Endodermal cell (in vitro differentiated cells): ENCODE results near the gene STXBP6. TPM values are rescaled to one million over a fixed set of nuclear protein-coding genes. Genes with fewer than 3 reads are reported as not detected.

Experiments used
- DNase-seq: peaks from one replicate; pipeline ENCODE4 v3.0.0-alpha.2; 2017
- H3K27ac ChIP-seq: 2 replicates; pipeline ENCODE4 v1.5.1; 2013; ENCODE audit warnings: mild to moderate bottlenecking, low read depth, low read length, moderate library complexity
- H3K27me3 ChIP-seq: 2 replicates; pipeline ENCODE4 v1.6.1; 2013; ENCODE audit warnings: mild to moderate bottlenecking, low read length, moderate library complexity; ENCODE audit not compliant: insufficient read depth, control insufficient read depth, poor library complexity, severe bottlenecking
- H3K36me3 ChIP-seq: 2 replicates; pipeline ENCODE4 v1.7.0; 2013; ENCODE audit warnings: mild to moderate bottlenecking, low read length, moderate library complexity; ENCODE audit not compliant: control insufficient read depth, insufficient read depth
- H3K4me1 ChIP-seq: one replicate; pipeline ENCODE4 v1.7.0; 2013; ENCODE audit warnings: low read length; ENCODE audit not compliant: control insufficient read depth, insufficient read depth
- H3K4me3 ChIP-seq: 2 replicates; pipeline ENCODE4 v1.5.1; 2013; ENCODE audit warnings: mild to moderate bottlenecking, low read length, moderate library complexity
- H3K9ac ChIP-seq: 2 replicates; pipeline ENCODE4 v1.6.1; 2013; ENCODE audit warnings: mild to moderate bottlenecking, low read length, moderate library complexity; ENCODE audit not compliant: poor library complexity, severe bottlenecking; ENCODE audit errors: extremely low read depth
- H3K9me3 ChIP-seq: 2 replicates; pipeline ENCODE4 v1.6.1; 2013; ENCODE audit warnings: mild to moderate bottlenecking, low read length, moderate library complexity; ENCODE audit not compliant: control insufficient read depth
- H3K27ac Mint-ChIP-seq: 2 replicates; pipeline ENCODE4 v1.8.0; 2020; ENCODE audit warnings: mixed read lengths
- H3K27me3 Mint-ChIP-seq: 2 replicates; pipeline ENCODE4 v1.8.0; 2021; ENCODE audit warnings: mild to moderate bottlenecking, mixed read lengths; ENCODE audit not compliant: insufficient read depth
- H3K36me3 Mint-ChIP-seq: 2 replicates; pipeline ENCODE4 v1.8.0; 2020; ENCODE audit warnings: low read depth, mixed read lengths
- H3K4me1 Mint-ChIP-seq: 2 replicates; pipeline ENCODE4 v1.8.0; 2020; ENCODE audit warnings: mixed read lengths
- H3K4me3 Mint-ChIP-seq: 2 replicates; pipeline ENCODE4 v1.8.0; 2020; ENCODE audit warnings: mild to moderate bottlenecking, moderate library complexity, mixed read lengths
- H3K9me3 Mint-ChIP-seq: 2 replicates; pipeline ENCODE4 v1.8.0; 2020; ENCODE audit warnings: mild to moderate bottlenecking, mixed read lengths
- CTCF ChIP-seq: fragments of 200-600 bp; sonication (generic); conservative IDR thresholded peaks from 2 replicates; pipeline ENCODE4 v1.5.0; 2021; ENCODE audit warnings: antibody characterized with exemption, mild to moderate bottlenecking
- WGBS, 2 experiments: methylation state at CpG; one replicate each; pipeline versions ENCODE4 v1.1.5 to v1.1.7; 2013; ENCODE audit warnings: missing lambda C conversion rate in 2 of 2, mixed read lengths in 1 of 2; ENCODE audit not compliant: insufficient coverage in 1 of 2, insufficient read length in 1 of 2; 5-methylcytosine and 5-hydroxymethylcytosine counted together
- total RNA-seq, 2 donors: library from RNA; stranded (reverse); fragmentation: NEBNext Ultra II Directional in 1 of 2; extraction: Animal tissue kit (Norgen Biotek cat#: 25700) in 1 of 2; gene quantifications; 2 replicates in 1 of 2; 3 replicates in 1 of 2; pipeline ENCODE4 v1.2.1, GENCODE V29; 2021

STXBP6 gene
- total RNA-seq, 2 donors from 2014 or later, result 0.64 to 1.5 TPM

GRCh38 chr14:25090256-25090655 lies 40.3 kb upstream of the STXBP6 start:
- H3K4me1 Mint-ChIP-seq, result peaks cover 18% of the 10 kb centered on the region
- H3K27me3 Mint-ChIP-seq, result no peaks in the 10 kb centered on the region
- H3K9ac ChIP-seq, result no peak overlapping the region
- no peaks in the 10 kb centered on the region for H3K4me1 ChIP-seq
- no peak for TF ChIP-seq CTCF
- no peak overlapping the region for H3K27ac Mint-ChIP-seq
- WGBS, 2 experiments, result 95 to 100% methylated on average over 2 of the region's 2 CpGs
- H3K9me3 Mint-ChIP-seq, result no peaks in the 10 kb centered on the region
- H3K27me3 ChIP-seq, result no peaks in the 10 kb centered on the region
- no peak overlapping the region for H3K27ac ChIP-seq
- H3K36me3 Mint-ChIP-seq, result no peaks in the 10 kb centered on the region
- no peak overlapping the region for H3K4me3 Mint-ChIP-seq
- H3K36me3 ChIP-seq, result no peaks in the 10 kb centered on the region
- no peak overlapping the region for H3K4me3 ChIP-seq
- no peak for DNase-seq
- H3K9me3 ChIP-seq, result no peaks in the 10 kb centered on the region

- DNase-seq, result no peak
- Mint-ChIP-seq H3K36me3 (no peaks in the 10 kb centered on the region), H3K27me3 (no peaks in the 10 kb centered on the region), H3K4me3 (no peak overlapping the region), H3K4me1 (peaks cover 18% of the 10 kb centered on the region), H3K27ac (no peak overlapping the region), H3K9me3 (no peaks in the 10 kb centered on the region)
- no peak overlapping the region for H3K4me3 ChIP-seq
- no peak for TF ChIP-seq CTCF
- no peak overlapping the region for H3K27ac ChIP-seq
- H3K9me3 ChIP-seq, result no peaks in the 10 kb centered on the region
- H3K4me1 ChIP-seq, result no peaks in the 10 kb centered on the region
- H3K27me3 ChIP-seq, result no peaks in the 10 kb centered on the region
- H3K9ac ChIP-seq, result no peak overlapping the region
- WGBS, 2 experiments, result 67 to 77% methylated on average over 1 of the region's 1 CpG
- no peaks in the 10 kb centered on the region for H3K36me3 ChIP-seq
Measured at GRCh38 chr14:25089496-25089895, 39.5 kb upstream of the STXBP6 start.

- no peak overlapping the region for H3K27ac Mint-ChIP-seq
Measured at GRCh38 chr14:25086821-25087396, 37.0 kb upstream of the STXBP6 start.

More at GRCh38 chr14:25086821-25087396, 37.0 kb upstream of the STXBP6 start:
- Histone ChIP-seq H3K27ac (no peak overlapping the region), H3K27me3 (no peaks in the 10 kb centered on the region), H3K4me1 (no peaks in the 10 kb centered on the region), H3K36me3 (no peaks in the 10 kb centered on the region), H3K4me3 (no peak overlapping the region), H3K9ac (no peak overlapping the region), H3K9me3 (no peaks in the 10 kb centered on the region)
- Mint-ChIP-seq H3K36me3 (no peaks in the 10 kb centered on the region), H3K4me1 (peaks cover 18% of the 10 kb centered on the region), H3K4me3 (no peak overlapping the region), H3K27me3 (no peaks in the 10 kb centered on the region), H3K9me3 (no peaks in the 10 kb centered on the region)
- no peak for DNase-seq
- WGBS, 2 experiments, result 46% methylated on average over 2 of the region's 2 CpGs; no CpG with 5 or more reads in 1 of the 2 experiments
- no peak for TF ChIP-seq CTCF
